ENCODE data around the gene CLVS2. TPM values are rescaled to one million over a fixed set of nuclear protein-coding genes. Genes with fewer than 3 reads are reported as not detected.

The CLVS2 gene
- total and polyA plus RNA-seq, 5 donors, result under 0.01 TPM; not detected in 4

- DNase-seq, result no peak
- Histone ChIP-seq H3K4me1 (ENCODE audit: control insufficient read depth, insufficient read depth, low read length) (no peaks in the 10 kb centered on the region), H3K4me3 (ENCODE audit: low read length) (no peak overlapping the region), H3K27ac (ENCODE audit: low read length) (no peak overlapping the region), H3K27me3 (ENCODE audit: control insufficient read depth, insufficient read depth) (peaks cover 4% of the 10 kb centered on the region), H3K9me3 (ENCODE audit: control insufficient read depth, low read length) (no peaks in the 10 kb centered on the region)
- intact Hi-C loops (cut with DNase I), result no loop called here
- no peak for ATAC-seq
- WGBS, result 85% methylated on average over 13 of the region's 13 CpGs
These were observed 1.6 kb downstream of the CLVS2 start for GRCh38 chr6:122997541-122998150.

- H3K9me3 ChIP-seq (ENCODE audit: control insufficient read depth, low read length), result no peaks in the 10 kb centered on the region
- DNase-seq, result no peak
- no peak overlapping the region for H3K27ac ChIP-seq (ENCODE audit: low read length)
- ATAC-seq, result no peak
- H3K27me3 ChIP-seq (ENCODE audit: control insufficient read depth, insufficient read depth), result peaks cover 4% of the 10 kb centered on the region
- no peak overlapping the region for H3K4me3 ChIP-seq (ENCODE audit: low read length)
- WGBS, result 59% methylated on average over 5 of the region's 5 CpGs
- intact Hi-C loops (cut with DNase I), result no loop called here
- H3K4me1 ChIP-seq (ENCODE audit: control insufficient read depth, insufficient read depth, low read length), result no peaks in the 10 kb centered on the region
These were observed 2.5 kb downstream of the CLVS2 start for GRCh38 chr6:122998403-122998975.

DNA sequence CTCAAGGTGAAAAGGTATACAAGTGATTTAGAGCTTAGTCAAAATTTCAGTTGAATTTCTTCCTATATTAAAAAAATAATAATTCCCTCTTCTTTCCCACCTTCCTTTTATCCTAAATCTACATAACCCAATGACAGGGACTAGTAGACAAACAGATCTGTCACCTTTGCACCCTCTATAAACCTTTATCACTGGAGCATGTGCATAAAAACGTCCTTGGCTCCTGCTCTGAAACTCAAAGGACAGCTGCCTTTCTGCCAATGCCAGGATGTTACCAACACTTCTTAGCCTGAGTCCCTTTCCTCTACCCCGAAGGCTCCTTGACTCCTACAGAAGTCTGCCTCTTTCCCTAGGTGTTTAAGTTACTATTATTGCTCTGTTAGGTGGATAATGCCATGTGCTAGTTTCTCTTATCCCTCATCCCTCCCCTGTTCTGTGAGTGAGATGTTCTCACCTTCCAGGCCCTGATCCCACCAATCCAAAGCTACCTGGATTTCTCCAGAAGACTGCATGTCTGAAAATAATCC, 4.3 kb downstream of the CLVS2 start:
- Histone ChIP-seq H3K27ac (ENCODE audit: low read length) (no peak overlapping the region), H3K4me3 (ENCODE audit: low read length) (no peak overlapping the region), H3K4me1 (ENCODE audit: control insufficient read depth, insufficient read depth, low read length) (no peaks in the 10 kb centered on the region), H3K27me3 (ENCODE audit: control insufficient read depth, insufficient read depth) (no peaks in the 10 kb centered on the region), H3K9me3 (ENCODE audit: control insufficient read depth, low read length) (no peaks in the 10 kb centered on the region)
- DNase-seq, result no peak
- ATAC-seq, result no peak
- intact Hi-C loops (cut with DNase I), result no loop called here
- 46% methylated on average over 2 of the region's 2 CpGs for WGBS

DNA sequence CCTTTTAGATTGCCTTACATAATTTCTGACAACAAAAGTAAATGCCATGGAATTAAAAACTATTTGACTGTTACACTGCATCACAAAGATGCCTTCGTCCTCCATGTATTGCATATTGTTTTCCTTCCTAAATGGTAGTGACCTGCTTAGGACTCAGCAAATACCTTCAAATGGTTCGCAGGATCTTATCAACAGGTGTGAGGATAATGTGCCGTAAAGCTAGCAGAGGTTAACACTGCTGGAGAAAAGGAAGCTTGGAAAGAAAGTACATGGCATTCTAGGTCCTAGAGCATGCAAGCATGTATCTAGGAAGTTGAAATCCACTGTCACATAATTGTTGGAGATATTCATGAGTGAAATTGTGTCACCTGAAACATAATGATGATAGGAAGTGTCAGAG, 5.5 kb downstream of the CLVS2 start:
- WGBS, result 64% methylated on average over 3 of the region's 3 CpGs
- H3K9me3 ChIP-seq (ENCODE audit: control insufficient read depth, low read length), result no peaks in the 10 kb centered on the region
- H3K4me3 ChIP-seq (ENCODE audit: low read length), result no peak overlapping the region
- no peak overlapping the region for H3K27ac ChIP-seq (ENCODE audit: low read length)
- H3K4me1 ChIP-seq (ENCODE audit: control insufficient read depth, insufficient read depth, low read length), result no peaks in the 10 kb centered on the region
- no peaks in the 10 kb centered on the region for H3K27me3 ChIP-seq (ENCODE audit: control insufficient read depth, insufficient read depth)
- DNase-seq, result no peak
- no peak for ATAC-seq
- intact Hi-C loops (cut with DNase I), result no loop called here

GRCh38 chr6:123007885-123008284, 11.8 kb downstream of the CLVS2 start:
- intact Hi-C loops (cut with DNase I), result no loop called here
- Histone ChIP-seq H3K4me3 (ENCODE audit: low read length) (no peak overlapping the region), H3K4me1 (ENCODE audit: control insufficient read depth, insufficient read depth, low read length) (no peaks in the 10 kb centered on the region), H3K9me3 (ENCODE audit: control insufficient read depth, low read length) (no peaks in the 10 kb centered on the region), H3K27me3 (ENCODE audit: control insufficient read depth, insufficient read depth) (no peaks in the 10 kb centered on the region), H3K27ac (ENCODE audit: low read length) (no peak overlapping the region)
- no peak for ATAC-seq
- DNase-seq, result no peak

DNA sequence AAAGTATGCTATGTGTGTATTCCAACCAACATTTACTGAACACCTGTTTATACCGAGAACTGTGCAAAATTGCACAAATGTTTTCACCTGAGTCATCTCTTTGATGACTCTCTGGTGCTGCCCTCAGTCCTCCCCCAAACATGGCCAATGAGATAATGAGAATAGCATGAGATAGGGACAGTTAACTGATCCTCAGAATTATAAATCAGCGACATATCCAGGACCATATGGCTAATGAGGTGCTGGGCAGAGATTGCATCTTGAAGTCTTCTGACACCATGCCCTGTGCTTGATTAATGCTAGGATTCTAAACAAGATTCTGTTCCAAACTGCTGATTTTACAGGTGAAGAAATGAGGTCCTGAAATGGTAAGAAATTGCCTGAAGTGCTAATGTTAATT, 13.0 kb downstream of the CLVS2 start:
- ATAC-seq, result no peak
- no peak for DNase-seq
- H3K4me1 ChIP-seq (ENCODE audit: control insufficient read depth, insufficient read depth, low read length), result no peaks in the 10 kb centered on the region
- H3K27ac ChIP-seq (ENCODE audit: low read length), result no peak overlapping the region
- H3K9me3 ChIP-seq (ENCODE audit: control insufficient read depth, low read length), result no peaks in the 10 kb centered on the region
- WGBS, result 71% methylated on average over 2 of the region's 2 CpGs
- no peaks in the 10 kb centered on the region for H3K27me3 ChIP-seq (ENCODE audit: control insufficient read depth, insufficient read depth)
- H3K4me3 ChIP-seq (ENCODE audit: low read length), result no peak overlapping the region
- intact Hi-C loops (cut with DNase I), result no loop called here

- intact Hi-C loops (cut with DNase I), result no loop called here
- H3K27me3 ChIP-seq (ENCODE audit: control insufficient read depth, insufficient read depth), result no peaks in the 10 kb centered on the region
- H3K27ac ChIP-seq (ENCODE audit: low read length), result no peak overlapping the region
- H3K4me3 ChIP-seq (ENCODE audit: low read length), result no peak overlapping the region
- ATAC-seq (no peak), DNase-seq (no peak)
- H3K4me1 ChIP-seq (ENCODE audit: control insufficient read depth, insufficient read depth, low read length), result no peaks in the 10 kb centered on the region
- H3K9me3 ChIP-seq (ENCODE audit: control insufficient read depth, low read length), result no peaks in the 10 kb centered on the region
These were observed 18.8 kb downstream of the CLVS2 start for GRCh38 chr6:123014835-123015234.

DNA sequence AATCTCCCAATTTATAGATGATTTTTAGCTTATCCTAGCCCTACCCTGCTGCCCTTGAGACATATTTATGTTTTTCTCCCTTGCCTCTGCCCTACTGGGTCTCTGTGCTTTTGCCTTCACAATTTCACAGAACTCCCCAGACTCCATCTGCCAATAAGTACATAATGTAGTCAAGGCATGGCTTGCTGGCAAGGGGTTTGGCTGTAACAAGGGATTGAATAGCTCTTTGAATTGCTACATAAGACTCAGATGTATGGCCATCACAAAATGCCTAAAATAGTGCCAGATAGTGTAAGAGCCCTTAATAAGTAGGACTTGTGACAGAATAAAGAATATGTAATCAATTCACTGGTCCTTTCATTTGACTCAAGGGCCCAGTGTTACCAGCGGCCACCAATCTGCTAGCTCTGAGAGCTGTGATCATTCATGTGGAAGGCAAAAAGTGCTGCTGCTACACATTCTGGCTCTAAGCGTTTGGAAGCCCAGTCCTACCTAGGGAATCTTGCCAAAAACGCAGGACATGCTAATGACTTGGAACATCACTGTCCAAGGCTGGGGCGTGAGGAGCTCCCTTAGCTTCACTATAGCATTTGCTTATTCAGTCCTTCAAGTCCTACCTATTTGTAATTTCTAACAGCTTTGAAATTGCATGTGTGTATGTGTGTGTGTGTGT, 20.5 kb downstream of the CLVS2 start:
- H3K27ac ChIP-seq (ENCODE audit: low read length), result no peak overlapping the region
- no peak for ATAC-seq
- H3K4me3 ChIP-seq (ENCODE audit: low read length), result no peak overlapping the region
- 52% methylated on average over 4 of the region's 4 CpGs for WGBS
- no peak for DNase-seq
- intact Hi-C loops (cut with DNase I), result no loop called here
- H3K4me1 ChIP-seq (ENCODE audit: control insufficient read depth, insufficient read depth, low read length), result no peaks in the 10 kb centered on the region
- no peaks in the 10 kb centered on the region for H3K9me3 ChIP-seq (ENCODE audit: control insufficient read depth, low read length)
- H3K27me3 ChIP-seq (ENCODE audit: control insufficient read depth, insufficient read depth), result no peaks in the 10 kb centered on the region

- intact Hi-C loops (cut with DNase I), result no loop called here
- H3K4me1 ChIP-seq (ENCODE audit: control insufficient read depth, insufficient read depth, low read length), result no peaks in the 10 kb centered on the region
- no peaks in the 10 kb centered on the region for H3K9me3 ChIP-seq (ENCODE audit: control insufficient read depth, low read length)
- no peak overlapping the region for H3K27ac ChIP-seq (ENCODE audit: low read length)
- no peaks in the 10 kb centered on the region for H3K27me3 ChIP-seq (ENCODE audit: control insufficient read depth, insufficient read depth)
- DNase-seq (no peak), ATAC-seq (no peak)
- WGBS, result 60% methylated on average over 5 of the region's 5 CpGs
- H3K4me3 ChIP-seq (ENCODE audit: low read length), result no peak overlapping the region
These were observed 21.2 kb downstream of the CLVS2 start for GRCh38 chr6:123017104-123017682.

DNA sequence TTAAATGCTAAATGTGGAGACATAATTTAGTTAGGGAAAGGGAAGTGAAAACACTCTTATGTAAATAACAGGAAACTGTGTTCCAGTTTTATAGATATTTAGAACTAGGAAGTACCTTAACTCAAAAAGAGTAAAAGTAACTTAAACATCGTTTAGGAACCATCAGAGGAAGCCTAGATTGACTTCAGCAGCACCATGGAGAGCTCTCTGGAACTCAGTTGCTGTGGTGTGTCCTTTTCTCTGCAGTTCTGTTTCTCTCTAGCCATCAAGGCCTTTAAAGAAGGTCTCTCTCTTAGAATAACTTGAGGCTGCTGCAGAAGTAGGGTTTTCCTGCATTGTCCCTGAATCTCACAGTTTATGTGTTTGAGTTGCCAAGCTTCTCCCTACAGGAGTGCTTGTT, 26.9 kb downstream of the CLVS2 start:
- intact Hi-C loops (cut with DNase I), result no loop called here
- ATAC-seq, result no peak
- DNase-seq, result no peak
- H3K27ac ChIP-seq (ENCODE audit: low read length), result no peak overlapping the region
- no peaks in the 10 kb centered on the region for H3K27me3 ChIP-seq (ENCODE audit: control insufficient read depth, insufficient read depth)
- H3K9me3 ChIP-seq (ENCODE audit: control insufficient read depth, low read length), result no peaks in the 10 kb centered on the region
- no peak overlapping the region for H3K4me3 ChIP-seq (ENCODE audit: low read length)
- WGBS, result 4% methylated on average over 1 of the region's 1 CpG
- H3K4me1 ChIP-seq (ENCODE audit: control insufficient read depth, insufficient read depth, low read length), result no peaks in the 10 kb centered on the region

- H3K27ac ChIP-seq (ENCODE audit: low read length), result no peak overlapping the region
- H3K9me3 ChIP-seq (ENCODE audit: control insufficient read depth, low read length), result no peaks in the 10 kb centered on the region
- intact Hi-C loops (cut with DNase I), result no loop called here
- no peak for ATAC-seq
- no peak overlapping the region for H3K4me3 ChIP-seq (ENCODE audit: low read length)
- no peaks in the 10 kb centered on the region for H3K4me1 ChIP-seq (ENCODE audit: control insufficient read depth, insufficient read depth, low read length)
- WGBS, result 74% methylated on average over 5 of the region's 5 CpGs
- no peaks in the 10 kb centered on the region for H3K27me3 ChIP-seq (ENCODE audit: control insufficient read depth, insufficient read depth)
- no peak for DNase-seq
These were observed 28.9 kb downstream of the CLVS2 start for GRCh38 chr6:123024976-123025375.
